ENCODE measurements around the gene CTNND2. TPM values are rescaled to one million over a fixed set of nuclear protein-coding genes. Genes with fewer than 3 reads are reported as not detected.
"Not testable (repeated sequence)": the region's sequence is repeated elsewhere in the genome, so short reads cannot be mapped to it uniquely, and the experiment has no call there.

Gene CTNND2
- total and polyA plus RNA-seq, 2 donors (not counting 1 experiment from before 2014, with no cell fraction given) = not detected

GRCh38 chr5:11319836-11320580 lies 584.2 kb downstream of the CTNND2 start:
- Mint-ChIP-seq H3K27me3 (no peaks in the 10 kb centered on the region), H3K4me1 (no peaks in the 10 kb centered on the region), H3K9me3 (ENCODE audit: insufficient read depth) (no peaks in the 10 kb centered on the region), H3K27ac (no peak overlapping the region), H3K4me3 (no peak overlapping the region)
- CTCF ChIA-PET = no interaction called here
- H3K9ac ChIP-seq (ENCODE audit: low read length) = no peak overlapping the region
- no peak overlapping the region for H2AFZ ChIP-seq (ENCODE audit: insufficient read depth, low read depth, low read length, poor library complexity, severe bottlenecking)
- H3K4me3 ChIP-seq (ENCODE audit: control extremely low read depth in 1 of 5, extremely low read depth in 1 of 5, insufficient read depth in 1 of 5, low read depth in 2 of 5, low read length in 4 of 5) = no peak overlapping the region
- H4K20me1 ChIP-seq (ENCODE audit: control insufficient read depth, insufficient read depth, low read length, poor library complexity, severe bottlenecking) = no peaks in the 10 kb centered on the region
- DNase-seq (no peak), ATAC-seq (ENCODE audit: low read depth) (no peak)
- POLR2A ChIA-PET = interaction anchor here (0.6 kb wide), 1 partner anchor 12 kb away, joined by 4 read pairs; no protein-coding TSS in a partner anchor
- intact Hi-C loops (cut with micrococcal nuclease) = no loop called here
- H3K79me2 ChIP-seq (ENCODE audit: control insufficient read depth, insufficient read depth, low read length) = no peaks in the 10 kb centered on the region
- no peaks in the 10 kb centered on the region for H3K4me1 ChIP-seq (ENCODE audit: control insufficient read depth in 2 of 2, insufficient read depth in 2 of 2, low read length in 2 of 2)
- no peaks in the 10 kb centered on the region for H3K9me3 ChIP-seq (ENCODE audit: control extremely low read depth in 1 of 3, control insufficient read depth in 2 of 3, insufficient read depth in 1 of 3, low read length in 2 of 3)
- no peaks in the 10 kb centered on the region for H3K36me3 ChIP-seq (replicated peaks in 1 of 2; ENCODE audit: control extremely low read depth in 1 of 2, control insufficient read depth in 1 of 2, extremely low read depth in 1 of 2, insufficient read depth in 2 of 2, low read length in 1 of 2)
- 88% methylated on average over 5 of the region's 7 CpGs for WGBS (ENCODE audit: insufficient coverage)
- no peaks in the 10 kb centered on the region for H3K27me3 ChIP-seq (replicated peaks in 1 of 4; ENCODE audit: control extremely low read depth in 1 of 4, control insufficient read depth in 3 of 4, insufficient read depth in 4 of 4, low read length in 3 of 4)
- TF ChIP-seq EZH2 (IDR thresholded peaks at IDR 0.05; ENCODE audit: borderline replicate concordance, insufficient read depth, low read depth, low read length, poor library complexity, severe bottlenecking) = no peak
- TF ChIP-seq, protein P1, sequence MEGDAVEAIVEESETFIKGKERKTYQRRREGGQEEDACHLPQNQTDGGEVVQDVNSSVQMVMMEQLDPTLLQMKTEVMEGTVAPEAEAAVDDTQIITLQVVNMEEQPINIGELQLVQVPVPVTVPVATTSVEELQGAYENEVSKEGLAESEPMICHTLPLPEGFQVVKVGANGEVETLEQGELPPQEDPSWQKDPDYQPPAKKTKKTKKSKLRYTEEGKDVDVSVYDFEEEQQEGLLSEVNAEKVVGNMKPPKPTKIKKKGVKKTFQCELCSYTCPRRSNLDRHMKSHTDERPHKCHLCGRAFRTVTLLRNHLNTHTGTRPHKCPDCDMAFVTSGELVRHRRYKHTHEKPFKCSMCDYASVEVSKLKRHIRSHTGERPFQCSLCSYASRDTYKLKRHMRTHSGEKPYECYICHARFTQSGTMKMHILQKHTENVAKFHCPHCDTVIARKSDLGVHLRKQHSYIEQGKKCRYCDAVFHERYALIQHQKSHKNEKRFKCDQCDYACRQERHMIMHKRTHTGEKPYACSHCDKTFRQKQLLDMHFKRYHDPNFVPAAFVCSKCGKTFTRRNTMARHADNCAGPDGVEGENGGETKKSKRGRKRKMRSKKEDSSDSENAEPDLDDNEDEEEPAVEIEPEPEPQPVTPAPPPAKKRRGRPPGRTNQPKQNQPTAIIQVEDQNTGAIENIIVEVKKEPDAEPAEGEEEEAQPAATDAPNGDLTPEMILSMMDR (IDR thresholded peaks at IDR 0.05) = no peak
- no peak overlapping the region for H3K4me2 ChIP-seq (replicated peaks; ENCODE audit: low read depth, low read length, poor library complexity, severe bottlenecking)
- no peak overlapping the region for H3K27ac ChIP-seq (ENCODE audit: low read length in 2 of 2)

GRCh38 chr5:11313694-11314093 lies 590.6 kb downstream of the CTNND2 start:
- H4K20me1 ChIP-seq (ENCODE audit: control insufficient read depth, insufficient read depth, low read length, poor library complexity, severe bottlenecking); H3K4me3 Mint-ChIP-seq; H2AFZ ChIP-seq (ENCODE audit: insufficient read depth, low read depth, low read length, poor library complexity, severe bottlenecking); POLR2A ChIA-PET; H3K4me3 ChIP-seq (ENCODE audit: control extremely low read depth in 1 of 5, extremely low read depth in 1 of 5, insufficient read depth in 1 of 5, low read depth in 2 of 5, low read length in 4 of 5); CTCF ChIA-PET; H3K36me3 ChIP-seq (replicated peaks in 1 of 2; ENCODE audit: control extremely low read depth in 1 of 2, control insufficient read depth in 1 of 2, extremely low read depth in 1 of 2, insufficient read depth in 2 of 2, low read length in 1 of 2); H3K27ac Mint-ChIP-seq; H3K9ac ChIP-seq (ENCODE audit: low read length); H3K27me3 Mint-ChIP-seq; intact Hi-C loops (cut with micrococcal nuclease); H3K27ac ChIP-seq (ENCODE audit: low read length in 2 of 2); H3K4me1 Mint-ChIP-seq; H3K79me2 ChIP-seq (ENCODE audit: control insufficient read depth, insufficient read depth, low read length); ATAC-seq (ENCODE audit: low read depth); H3K4me2 ChIP-seq (replicated peaks; ENCODE audit: low read depth, low read length, poor library complexity, severe bottlenecking); H3K9me3 Mint-ChIP-seq (ENCODE audit: insufficient read depth); H3K27me3 ChIP-seq (replicated peaks in 1 of 4; ENCODE audit: control extremely low read depth in 1 of 4, control insufficient read depth in 3 of 4, insufficient read depth in 4 of 4, low read length in 3 of 4); H3K4me1 ChIP-seq (ENCODE audit: control insufficient read depth in 2 of 2, insufficient read depth in 2 of 2, low read length in 2 of 2); DNase-seq: not testable (repeated sequence)
- peaks cover 0 to 12% (median 0%) of the 10 kb centered on the region in 3 donors for H3K9me3 ChIP-seq (ENCODE audit: control extremely low read depth in 1 of 3, control insufficient read depth in 2 of 3, insufficient read depth in 1 of 3, low read length in 2 of 3)
- 50% methylated on average over 4 of the region's 7 CpGs for WGBS (ENCODE audit: insufficient coverage)
